SKM-1 treated with dmso at 0.1 percent for 144 hours (cell line): Measurements from ENCODE around the gene BBS7.

Experiments
- DNase-seq: peaks from one replicate; lab custom pipeline; 2025; ENCODE audit not compliant: unreplicated experiment; lab: John Stamatoyannopoulos, UW

Gene BBS7

GRCh38 chr4:121827853-121828252 is 42.4 kb downstream of the BBS7 start:
- no peak for DNase-seq

- DNase-seq = no peak
These were observed 45.3 kb downstream of the BBS7 start for GRCh38 chr4:121824950-121825349.

- no peak for DNase-seq
These were observed 46.1 kb downstream of the BBS7 start for GRCh38 chr4:121824171-121824527.

GRCh38 chr4:121823505-121824170 is 46.6 kb downstream of the BBS7 start, which contains the start of gene CCNA2:
Gene CCNA2, minus strand, starts transcription at chr4:121823883. Its CDS starts 255 bp downstream, at chr4:121823628.
- DNase-seq = peak; percentile 96

- DNase-seq = peak; percentile 29
These were observed 47.3 kb downstream of the BBS7 start for GRCh38 chr4:121822796-121823504.

GRCh38 chr4:121822047-121822446 is 48.2 kb downstream of the BBS7 start:
- no peak for DNase-seq

GRCh38 chr4:121819216-121819965 is 50.9 kb downstream of the BBS7 start:
- DNase-seq = no peak

GRCh38 chr4:121818215-121818614 is 52.1 kb downstream of the BBS7 start:
- DNase-seq = no peak

- no peak for DNase-seq
These were observed 52.6 kb downstream of the BBS7 start for GRCh38 chr4:121817701-121818100.

GRCh38 chr4:121817006-121817405 is 53.3 kb downstream of the BBS7 start:
- no peak for DNase-seq

- no peak for DNase-seq
These were observed 55.5 kb downstream of the BBS7 start for GRCh38 chr4:121814756-121815155.

- DNase-seq = no peak
These were observed 59.2 kb downstream of the BBS7 start for GRCh38 chr4:121811122-121811521.

GRCh38 chr4:121806411-121806810 is 63.9 kb downstream of the BBS7 start:
- no peak for DNase-seq

GRCh38 chr4:121801715-121802075 is 68.6 kb downstream of the BBS7 start:
- no peak for DNase-seq

- DNase-seq = peak; percentile 86
These were observed 69.1 kb downstream of the BBS7 start, which contains the start of gene EXOSC9 for GRCh38 chr4:121800961-121801714. Gene EXOSC9, plus strand, starts transcription at chr4:121801323. Its CDS starts 102 bp downstream, at chr4:121801425.

- DNase-seq = peak; percentile 53
These were observed 69.7 kb downstream of the BBS7 start for GRCh38 chr4:121800638-121800960.

GRCh38 chr4:121799867-121800501 is 70.3 kb downstream of the BBS7 start:
- no peak for DNase-seq

GRCh38 chr4:121799208-121799823 is 71.0 kb downstream of the BBS7 start:
- DNase-seq = no peak

- DNase-seq = no peak
These were observed 74.0 kb downstream of the BBS7 start for GRCh38 chr4:121796283-121796682.

- DNase-seq = no peak
These were observed 75.6 kb downstream of the BBS7 start for GRCh38 chr4:121794505-121795188.
